Pancreas (tissue), 10 donors: ENCODE results near the gene GOT2. TPM values are rescaled to one million over a fixed set of nuclear protein-coding genes. Genes with fewer than 3 reads are reported as not detected.
A peak's percentile ranks its signal among the peaks of the same experiment; 100 is the strongest.
"Not testable (repeated sequence)": the region's sequence is repeated elsewhere in the genome, so short reads cannot be mapped to it uniquely, and the experiment has no call there.

ENCODE experiments used
- ATAC-seq, 4 donors: fragments of 200-7000 bp; cut with Tn5 transposase; one replicate each; pipeline versions ENCODE4 v1.8.0 to v1.9.1; 2020; ENCODE audit warnings: mild to moderate bottlenecking in 4 of 4, moderate library complexity in 4 of 4
- DNase-seq, 6 donors: peaks; one replicate each; pipeline ENCODE4 v3.0.0-alpha.2; 2020
- FAIRE-seq: peaks from 2 replicates; lab custom pipeline; 2012; peaks lifted over from hg19 to GRCh38; lab: Jason Lieb, UNC
- H3K27ac ChIP-seq, 4 donors: fragments of 200-600 bp; sonication (generic); 1 replicate in 3 of 4; 2 replicates in 1 of 4; pipeline versions ENCODE4 v1.5.0 to v1.8.0; 2020
- H3K27me3 ChIP-seq, 4 donors: fragments of 200-600 bp; one replicate each; pipeline ENCODE4 v1.8.0; 2021
- H3K36me3 ChIP-seq, 3 donors: fragments of 200-600 bp; sonication (generic) in 1 of 3; one replicate each; pipeline versions ENCODE4 v1.5.0 to v1.8.0; 2020 to 2021
- H3K4me1 ChIP-seq, 3 donors: fragments of 200-600 bp; one replicate each; pipeline ENCODE4 v1.8.0; 2021
- H3K4me3 ChIP-seq, 4 donors: fragments of 200-600 bp; sonication (generic) in 2 of 4; one replicate each; pipeline versions ENCODE4 v1.5.0 to v1.8.0; 2020 to 2021
- H3K9me3 ChIP-seq, 4 donors: fragments of 200-600 bp; one replicate each; pipeline ENCODE4 v1.8.0; 2021
- WGBS, 2 donors: extraction: QIAGEN DNeasy Blood & Tissue Kit; methylation state at CpG; one replicate each; pipeline ENCODE4 v1.1.7; 2013; 5-methylcytosine and 5-hydroxymethylcytosine counted together
- intact Hi-C, 3 donors: fragments of 100-400 bp; cut with DNase I; formaldehyde crosslinking; loops; one replicate each; pipeline versions ENCODE4 v1.11.1 to v1.14.2; 2022
- polyA plus RNA-seq, 2 donors: library from polyadenylated mRNA; stranded (reverse); fragments of 200-250 nt; gene quantifications; one replicate each; pipeline ENCODE4 v1.2.3, GENCODE V29; 2013
- total RNA-seq, 6 donors: library from RNA; stranded (reverse); fragmentation: NEBNext Ultra II Directional in 4 of 6; extraction: Animal tissue kit (Norgen Biotek cat#: 25700) in 4 of 6; gene quantifications; one replicate each; pipeline versions ENCODE4 v1.2.1 to v1.2.4, GENCODE V29; 2021 to 2023
- TF ChIP-seq, protein P1 (sequence below), 4 donors: fragments of 200-600 bp; sonication (generic) in 3 of 4; IDR thresholded peaks; one replicate each; pipeline versions ENCODE4 v1.5.0 to v1.8.0; 2021; ENCODE audit warnings: antibody characterized with exemption in 4 of 4
- donor health status: healthy with polysubstance abuse.
- donor health status: DM: no; HTN: no; CAD: no; lungs with moderate emphysema.
- donor health status: DM: no; HTN: no; CAD: no.
- donor health status: control.
- donor health status: control.
- donor health status: Bipolar disorder and iron deficiency.
- donor health status: DM: yes; HTN: yes; CAD: no.
- donor health status: DM: no; HTN: no; CAD: no.
- donor health status: DM: no; HTN: no; CAD: no.
- donor health status: DM: yes; HTN: yes; CAD: no.

Gene GOT2
- total and polyA plus RNA-seq, 8 donors, result 17.8 to 34.5 (median 27.8) TPM

GRCh38 chr16:58741976-58742375 is 7.9 kb upstream of the GOT2 start:
- DNase-seq, result no peak
- intact Hi-C loops, result no loop called here

DNA sequence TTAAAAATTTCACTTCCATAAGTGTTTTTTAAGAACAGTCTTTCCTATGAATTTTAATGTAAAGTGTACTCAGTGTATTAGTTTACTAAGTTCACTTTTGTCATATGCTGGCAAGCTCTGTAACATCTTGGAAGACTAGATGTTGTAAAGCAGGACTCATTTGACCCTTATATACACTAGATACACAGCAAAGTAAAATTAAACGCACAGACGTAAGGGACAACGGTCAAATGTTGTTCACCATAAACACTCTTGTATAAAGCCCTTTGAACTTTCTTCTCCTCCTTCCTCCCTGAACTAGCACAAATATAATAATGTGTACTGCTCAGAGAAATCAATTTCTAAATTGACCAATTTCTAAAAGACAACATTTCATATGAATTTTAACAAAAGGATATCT is 7.0 kb upstream of the GOT2 start:
- FAIRE-seq (no peak), DNase-seq (no peak)

More at GRCh38 chr16:58741976-58742375, 7.9 kb upstream of the GOT2 start:
- TF ChIP-seq, protein P1, sequence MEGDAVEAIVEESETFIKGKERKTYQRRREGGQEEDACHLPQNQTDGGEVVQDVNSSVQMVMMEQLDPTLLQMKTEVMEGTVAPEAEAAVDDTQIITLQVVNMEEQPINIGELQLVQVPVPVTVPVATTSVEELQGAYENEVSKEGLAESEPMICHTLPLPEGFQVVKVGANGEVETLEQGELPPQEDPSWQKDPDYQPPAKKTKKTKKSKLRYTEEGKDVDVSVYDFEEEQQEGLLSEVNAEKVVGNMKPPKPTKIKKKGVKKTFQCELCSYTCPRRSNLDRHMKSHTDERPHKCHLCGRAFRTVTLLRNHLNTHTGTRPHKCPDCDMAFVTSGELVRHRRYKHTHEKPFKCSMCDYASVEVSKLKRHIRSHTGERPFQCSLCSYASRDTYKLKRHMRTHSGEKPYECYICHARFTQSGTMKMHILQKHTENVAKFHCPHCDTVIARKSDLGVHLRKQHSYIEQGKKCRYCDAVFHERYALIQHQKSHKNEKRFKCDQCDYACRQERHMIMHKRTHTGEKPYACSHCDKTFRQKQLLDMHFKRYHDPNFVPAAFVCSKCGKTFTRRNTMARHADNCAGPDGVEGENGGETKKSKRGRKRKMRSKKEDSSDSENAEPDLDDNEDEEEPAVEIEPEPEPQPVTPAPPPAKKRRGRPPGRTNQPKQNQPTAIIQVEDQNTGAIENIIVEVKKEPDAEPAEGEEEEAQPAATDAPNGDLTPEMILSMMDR (IDR thresholded peaks at IDR 0.05), result no peak
- Histone ChIP-seq H3K4me3 (no peak overlapping the region), H3K27ac (no peak overlapping the region), H3K9me3 (no peaks in the 10 kb centered on the region), H3K36me3 (no peaks in the 10 kb centered on the region), H3K4me1 (no peaks in the 10 kb centered on the region), H3K27me3 (no peaks in the 10 kb centered on the region)
- no peak for FAIRE-seq
- ATAC-seq, result no peak

GRCh38 chr16:58738672-58739296 is 4.7 kb upstream of the GOT2 start:
- intact Hi-C loops, result no loop called here
- H3K4me1 ChIP-seq, result no peaks in the 10 kb centered on the region
- H3K27me3 ChIP-seq, result no peaks in the 10 kb centered on the region
- no peak overlapping the region for H3K27ac ChIP-seq
- no peaks in the 10 kb centered on the region for H3K36me3 ChIP-seq
- WGBS, 2 donors, result 67 to 86% methylated on average over 5 of the region's 5 CpGs
- ATAC-seq (no peak), FAIRE-seq (no peak), DNase-seq (no peak)
- TF ChIP-seq, protein P1 (IDR thresholded peaks at IDR 0.05), result no peak
- H3K4me3 ChIP-seq, result no peak overlapping the region
- no peaks in the 10 kb centered on the region for H3K9me3 ChIP-seq

More for the DNA sequence above, 7.0 kb upstream of the GOT2 start:
- no peak overlapping the region for H3K27ac ChIP-seq
- no peak for ATAC-seq
- H3K4me3 ChIP-seq, result no peak overlapping the region
- intact Hi-C loops, result no loop called here
- H3K27me3 ChIP-seq, result no peaks in the 10 kb centered on the region
- TF ChIP-seq, protein P1 (IDR thresholded peaks at IDR 0.05), result no peak
- H3K4me1 ChIP-seq, result no peaks in the 10 kb centered on the region
- 65 to 79% methylated on average over 3 of the region's 3 CpGs for WGBS, 2 donors
- H3K36me3 ChIP-seq, result no peaks in the 10 kb centered on the region
- H3K9me3 ChIP-seq, result no peaks in the 10 kb centered on the region

- FAIRE-seq, H3K36me3 ChIP-seq, H3K4me3 ChIP-seq, intact Hi-C loops, H3K27me3 ChIP-seq, H3K27ac ChIP-seq, H3K9me3 ChIP-seq, ATAC-seq, DNase-seq: not testable (repeated sequence)
- 60 to 75% methylated on average over 3 of the region's 3 CpGs for WGBS, 2 donors
- peaks cover 5 to 10% (median 10%) of the 10 kb centered on the region in 3 donors for H3K4me1 ChIP-seq
Measured at GRCh38 chr16:58736341-58736740, 2.2 kb upstream of the GOT2 start.

DNA sequence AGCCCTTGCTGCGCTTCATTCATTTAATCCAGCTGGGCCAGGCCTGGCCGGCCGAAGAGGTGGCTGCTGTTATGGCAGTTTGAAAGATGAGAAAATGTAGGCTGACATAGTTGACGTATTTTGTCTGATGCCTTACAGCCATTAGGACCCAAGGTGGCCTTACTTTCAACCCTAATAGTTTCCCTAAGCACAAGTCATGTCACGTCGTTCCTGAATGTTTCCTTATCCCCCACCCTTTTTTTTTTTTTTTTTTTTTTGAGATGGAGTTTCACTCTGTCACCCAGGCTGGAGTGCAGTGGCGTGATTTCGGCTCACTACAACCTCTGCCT is 307 bp upstream of the GOT2 start:
- peak overlapping the region; percentile 76 to 96 (median 92) for H3K4me3 ChIP-seq
- H3K9me3 ChIP-seq, result no peaks in the 10 kb centered on the region
- WGBS, 2 donors, result 31 to 32% methylated on average over 8 of the region's 8 CpGs
- intact Hi-C loops, result no loop called here
- H3K27me3 ChIP-seq, result no peaks in the 10 kb centered on the region
- H3K4me1 ChIP-seq, result peaks cover 5 to 10% (median 10%) of the 10 kb centered on the region in 3 donors
- ATAC-seq, result no peak
- no peak for FAIRE-seq
- TF ChIP-seq, protein P1 (IDR thresholded peaks at IDR 0.05), result no peak
- H3K36me3 ChIP-seq, result no peaks in the 10 kb centered on the region
- H3K27ac ChIP-seq, result peak overlapping the region; percentile 61 to 77 (median 70)
- DNase-seq, result no peak
